Nephron (organoid): ENCODE data around the gene POLQ.

Experiments
- H3K27ac Mint-ChIP-seq, 3 experiments: 2 replicates each; pipeline ENCODE4 v1.8.0; 2020; ENCODE audit warnings: mixed read lengths in 3 of 3, mild to moderate bottlenecking in 2 of 3, moderate library complexity in 1 of 3
- H3K27me3 Mint-ChIP-seq: 2 replicates; pipeline ENCODE4 v1.8.0; 2021; ENCODE audit warnings: low read depth, mild to moderate bottlenecking, moderate library complexity, mixed read lengths
- H3K36me3 Mint-ChIP-seq: 2 replicates; pipeline ENCODE4 v1.8.0; 2020; ENCODE audit warnings: low read depth, mixed read lengths
- H3K4me1 Mint-ChIP-seq: 2 replicates; pipeline ENCODE4 v1.8.0; 2020; ENCODE audit warnings: mixed read lengths
- H3K4me3 Mint-ChIP-seq, 3 experiments: 2 replicates each; pipeline ENCODE4 v1.8.0; 2020; ENCODE audit warnings: mild to moderate bottlenecking in 3 of 3, mixed read lengths in 3 of 3, moderate library complexity in 2 of 3
- H3K9me3 Mint-ChIP-seq: 2 replicates; pipeline ENCODE4 v1.8.0; 2020; ENCODE audit warnings: mixed read lengths
- TF ChIP-seq, protein P1 (sequence below), 3 experiments: fragments of 200-600 bp; sonication (generic); IDR thresholded peaks; one replicate each; pipeline ENCODE4 v1.5.0; 2021; ENCODE audit warnings: antibody characterized with exemption in 3 of 3; ENCODE audit not compliant: unreplicated experiment in 3 of 3

Gene POLQ

DNA sequence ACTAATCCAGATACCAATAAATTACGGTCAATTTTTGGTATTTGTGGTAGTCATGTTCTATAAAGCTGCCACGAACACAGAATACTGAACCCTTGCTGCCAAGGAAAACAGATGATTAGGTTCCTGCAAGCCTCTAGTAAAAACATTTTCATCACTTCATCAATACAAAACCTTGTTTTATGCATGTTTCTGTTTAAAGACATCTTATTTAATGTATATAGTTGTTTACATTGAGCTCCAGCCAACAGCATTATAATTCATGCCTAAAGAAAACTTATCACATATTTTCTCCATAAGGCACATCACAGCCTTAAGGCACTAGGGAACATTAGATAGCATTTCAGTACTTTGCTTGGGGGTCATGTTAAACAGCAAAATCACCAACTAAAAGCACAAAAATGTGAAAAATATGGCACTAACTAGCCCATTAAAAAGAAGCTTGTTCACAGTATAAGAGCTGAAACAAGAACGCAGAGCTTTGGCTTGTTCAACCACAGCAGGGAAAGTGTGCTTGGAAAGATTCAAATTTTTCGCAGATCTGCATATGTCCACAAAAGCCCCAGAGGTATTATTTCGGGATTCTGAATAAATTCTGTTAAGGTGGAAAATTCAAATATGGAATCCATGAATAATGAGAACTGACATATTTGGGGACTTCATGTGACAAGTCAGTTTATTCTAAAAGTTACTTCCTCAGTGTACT, 27.7 kb downstream of the POLQ start:
- Mint-ChIP-seq H3K27me3 (no peaks in the 10 kb centered on the region), H3K4me3 (no peak overlapping the region)

GRCh38 chr3:121515862-121516261, 29.9 kb downstream of the POLQ start:
- no peak overlapping the region for H3K27ac Mint-ChIP-seq
- TF ChIP-seq, protein P1, sequence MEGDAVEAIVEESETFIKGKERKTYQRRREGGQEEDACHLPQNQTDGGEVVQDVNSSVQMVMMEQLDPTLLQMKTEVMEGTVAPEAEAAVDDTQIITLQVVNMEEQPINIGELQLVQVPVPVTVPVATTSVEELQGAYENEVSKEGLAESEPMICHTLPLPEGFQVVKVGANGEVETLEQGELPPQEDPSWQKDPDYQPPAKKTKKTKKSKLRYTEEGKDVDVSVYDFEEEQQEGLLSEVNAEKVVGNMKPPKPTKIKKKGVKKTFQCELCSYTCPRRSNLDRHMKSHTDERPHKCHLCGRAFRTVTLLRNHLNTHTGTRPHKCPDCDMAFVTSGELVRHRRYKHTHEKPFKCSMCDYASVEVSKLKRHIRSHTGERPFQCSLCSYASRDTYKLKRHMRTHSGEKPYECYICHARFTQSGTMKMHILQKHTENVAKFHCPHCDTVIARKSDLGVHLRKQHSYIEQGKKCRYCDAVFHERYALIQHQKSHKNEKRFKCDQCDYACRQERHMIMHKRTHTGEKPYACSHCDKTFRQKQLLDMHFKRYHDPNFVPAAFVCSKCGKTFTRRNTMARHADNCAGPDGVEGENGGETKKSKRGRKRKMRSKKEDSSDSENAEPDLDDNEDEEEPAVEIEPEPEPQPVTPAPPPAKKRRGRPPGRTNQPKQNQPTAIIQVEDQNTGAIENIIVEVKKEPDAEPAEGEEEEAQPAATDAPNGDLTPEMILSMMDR (IDR thresholded peaks at IDR 0.05; ENCODE audit: unreplicated experiment in 3 of 3), result no peak
- peaks cover 47% of the 10 kb centered on the region for H3K36me3 Mint-ChIP-seq
- H3K4me3 Mint-ChIP-seq, result no peak overlapping the region
- no peaks in the 10 kb centered on the region for H3K4me1 Mint-ChIP-seq
- no peaks in the 10 kb centered on the region for H3K27me3 Mint-ChIP-seq
- peaks cover 2% of the 10 kb centered on the region for H3K9me3 Mint-ChIP-seq

More for the DNA sequence above, 27.7 kb downstream of the POLQ start:
- Mint-ChIP-seq H3K4me1 (no peaks in the 10 kb centered on the region), H3K36me3 (peaks cover 46% of the 10 kb centered on the region), H3K9me3 (peaks cover 2% of the 10 kb centered on the region), H3K27ac (peak overlapping the region; percentile 41 to 90 (median 62))
- TF ChIP-seq, protein P1 (IDR thresholded peaks at IDR 0.05; ENCODE audit: unreplicated experiment in 3 of 3), result no peak

GRCh38 chr3:121515313-121515712, 30.5 kb downstream of the POLQ start:
- no peaks in the 10 kb centered on the region for H3K4me1 Mint-ChIP-seq
- no peaks in the 10 kb centered on the region for H3K27me3 Mint-ChIP-seq
- no peak overlapping the region for H3K27ac Mint-ChIP-seq
- H3K4me3 Mint-ChIP-seq, result no peak overlapping the region
- H3K36me3 Mint-ChIP-seq, result peaks cover 47% of the 10 kb centered on the region
- peaks cover 2% of the 10 kb centered on the region for H3K9me3 Mint-ChIP-seq
- TF ChIP-seq, protein P1 (IDR thresholded peaks at IDR 0.05; ENCODE audit: unreplicated experiment in 3 of 3), result no peak

- no peaks in the 10 kb centered on the region for H3K27me3 Mint-ChIP-seq
- no peak overlapping the region for H3K27ac Mint-ChIP-seq
- H3K36me3 Mint-ChIP-seq, result peaks cover 43% of the 10 kb centered on the region
- H3K9me3 Mint-ChIP-seq, result peaks cover 2% of the 10 kb centered on the region
- H3K4me1 Mint-ChIP-seq, result no peaks in the 10 kb centered on the region
- TF ChIP-seq, protein P1 (IDR thresholded peaks at IDR 0.05; ENCODE audit: unreplicated experiment in 3 of 3), result no peak
- H3K4me3 Mint-ChIP-seq, result no peak overlapping the region
Observed at GRCh38 chr3:121514496-121514895, 31.3 kb downstream of the POLQ start.

DNA sequence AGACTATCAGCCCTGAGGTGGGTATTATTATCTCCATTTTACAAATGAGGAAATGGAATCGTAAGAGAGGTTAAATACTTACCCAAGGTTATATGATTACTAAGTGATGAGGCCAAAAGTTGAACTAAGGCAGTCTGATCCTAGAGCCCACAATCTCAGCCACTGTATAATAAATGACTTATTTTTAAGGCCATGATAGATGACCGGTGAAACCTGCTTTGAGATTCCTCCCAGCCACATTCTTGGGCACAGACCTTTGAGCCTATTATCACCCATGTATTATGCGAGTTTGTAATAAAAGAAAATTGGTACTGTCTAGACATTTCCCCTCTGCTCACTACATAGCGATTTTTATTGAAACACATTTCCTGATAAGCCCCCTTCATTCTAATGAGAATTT, 37.4 kb downstream of the POLQ start:
- no peaks in the 10 kb centered on the region for H3K27me3 Mint-ChIP-seq
- peaks cover 24% of the 10 kb centered on the region for H3K36me3 Mint-ChIP-seq
- no peaks in the 10 kb centered on the region for H3K9me3 Mint-ChIP-seq
- H3K27ac Mint-ChIP-seq, result peak overlapping the region in 1 of 3 experiments; percentile 23
- TF ChIP-seq, protein P1 (IDR thresholded peaks at IDR 0.05; ENCODE audit: unreplicated experiment in 3 of 3), result no peak
- H3K4me1 Mint-ChIP-seq, result no peaks in the 10 kb centered on the region
- H3K4me3 Mint-ChIP-seq, result no peak overlapping the region

GRCh38 chr3:121505256-121505655, 40.5 kb downstream of the POLQ start:
- no peak overlapping the region for H3K4me3 Mint-ChIP-seq
- H3K27ac Mint-ChIP-seq, result peak overlapping the region in 1 of 3 experiments; percentile 43
- H3K4me1 Mint-ChIP-seq, result no peaks in the 10 kb centered on the region
- TF ChIP-seq, protein P1 (IDR thresholded peaks at IDR 0.05; ENCODE audit: unreplicated experiment in 3 of 3), result no peak
- no peaks in the 10 kb centered on the region for H3K9me3 Mint-ChIP-seq
- no peaks in the 10 kb centered on the region for H3K27me3 Mint-ChIP-seq
- H3K36me3 Mint-ChIP-seq, result peaks cover 20% of the 10 kb centered on the region
